ENCODE data around the gene CDK5RAP3.

The CDK5RAP3 gene

GRCh38 chr17:47969930-47970724 is 786 bp upstream of the CDK5RAP3 start:
- H3K27ac ChIP-seq = peak overlapping the region; percentile 76
- TF ChIP-seq CTCF (conservative IDR thresholded peaks at IDR 0.05) = 0 out of 2 replicates have a peak, but pooled peaks have one; percentile 55

- no peak for TF ChIP-seq CTCF (conservative IDR thresholded peaks at IDR 0.05)
- no peak overlapping the region for H3K27ac ChIP-seq
Measured at GRCh38 chr17:47973541-47973940, 2.6 kb downstream of the CDK5RAP3 start.

GRCh38 chr17:47975189-47975822 is 4.4 kb downstream of the CDK5RAP3 start:
- no peak overlapping the region for H3K27ac ChIP-seq
- TF ChIP-seq CTCF (conservative IDR thresholded peaks at IDR 0.05) = no peak

GRCh38 chr17:47975823-47976205 is 4.9 kb downstream of the CDK5RAP3 start:
- TF ChIP-seq CTCF (conservative IDR thresholded peaks at IDR 0.05) = no peak
- no peak overlapping the region for H3K27ac ChIP-seq

- H3K27ac ChIP-seq = no peak overlapping the region
- TF ChIP-seq CTCF (conservative IDR thresholded peaks at IDR 0.05) = peak; percentile 86
Measured at GRCh38 chr17:47978324-47978723, 7.4 kb downstream of the CDK5RAP3 start.

- H3K27ac ChIP-seq = no peak overlapping the region
Measured at GRCh38 chr17:47980541-47980940, 9.6 kb downstream of the CDK5RAP3 start.

More at GRCh38 chr17:47980541-47980940, 9.6 kb downstream of the CDK5RAP3 start:
- TF ChIP-seq CTCF (conservative IDR thresholded peaks at IDR 0.05) = no peak
